NCI-H345 treated with DMSO at 0.1 percent for 48 hours (cell line): ENCODE measurements around the gene PASK.

Source experiments
- DNase-seq: peaks from one replicate; lab custom pipeline; 2025; ENCODE audit not compliant: unreplicated experiment; lab: John Stamatoyannopoulos, UW

PASK gene

DNA sequence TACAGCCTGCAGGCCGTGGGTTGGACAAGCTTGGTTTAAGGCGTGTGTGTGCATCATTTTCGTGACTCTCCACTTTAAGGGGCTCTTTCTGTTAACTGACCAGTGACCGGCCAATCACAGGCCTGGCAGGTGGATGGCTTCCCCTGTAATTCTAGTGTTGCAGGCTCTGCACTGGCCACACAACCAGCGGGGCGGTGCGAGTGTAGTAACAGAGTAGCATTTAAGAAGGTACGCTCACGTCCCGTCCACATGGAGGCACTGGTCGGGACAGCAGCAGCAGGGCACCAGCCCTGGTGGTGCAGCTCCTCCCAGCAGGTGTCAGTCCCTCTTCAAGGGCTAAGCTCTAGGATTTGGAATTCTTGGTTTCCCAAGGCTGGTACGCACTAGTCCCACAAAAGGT is 31.2 kb upstream of the PASK start:
- DNase-seq, result no peak

- DNase-seq, result no peak
Measured at GRCh38 chr2:241179899-241180298, 30.6 kb upstream of the PASK start.

- DNase-seq, result no peak
Measured at GRCh38 chr2:241178961-241179360, 29.7 kb upstream of the PASK start.

DNA sequence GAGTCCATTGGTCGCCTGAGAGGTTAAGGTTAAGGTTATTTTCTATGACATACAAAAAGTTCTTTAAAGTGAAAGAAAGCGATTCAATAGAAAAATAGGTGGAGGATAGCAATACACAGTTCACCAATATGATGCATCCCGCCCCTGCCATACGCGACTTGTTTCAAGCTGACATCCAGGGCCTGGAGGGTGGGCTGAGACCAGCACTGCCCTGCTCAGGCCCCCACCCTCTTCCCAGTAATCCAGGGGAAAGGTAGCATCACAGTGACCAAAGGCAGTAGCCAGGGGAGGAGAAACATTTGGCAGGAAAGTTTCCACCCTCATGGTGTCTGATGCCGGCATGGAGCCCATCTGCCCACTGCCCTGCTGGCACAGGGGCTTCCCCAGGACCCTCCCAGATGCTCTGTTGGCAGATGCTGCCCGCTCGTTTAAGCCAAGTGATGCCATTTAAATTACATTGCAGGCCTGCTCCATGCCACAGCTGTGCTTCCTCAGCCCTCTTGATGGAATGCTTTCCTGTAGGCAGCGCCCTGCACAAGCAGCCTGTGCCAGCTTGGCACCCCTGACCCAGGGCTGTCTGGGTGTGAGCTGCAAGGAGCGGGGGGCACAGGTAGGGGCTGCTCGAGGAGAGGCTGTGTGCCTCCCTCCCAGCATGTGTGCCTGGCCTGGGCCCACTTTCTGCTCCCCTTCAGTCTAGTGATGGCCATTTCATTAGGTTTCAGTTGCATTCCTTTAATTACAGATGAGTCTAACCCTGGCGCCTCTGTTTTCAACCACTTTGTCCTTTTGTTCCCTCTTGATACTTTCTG is 28.5 kb upstream of the PASK start:
- no peak for DNase-seq

GRCh38 chr2:241173557-241173956 is 24.3 kb upstream of the PASK start:
- no peak for DNase-seq

DNA sequence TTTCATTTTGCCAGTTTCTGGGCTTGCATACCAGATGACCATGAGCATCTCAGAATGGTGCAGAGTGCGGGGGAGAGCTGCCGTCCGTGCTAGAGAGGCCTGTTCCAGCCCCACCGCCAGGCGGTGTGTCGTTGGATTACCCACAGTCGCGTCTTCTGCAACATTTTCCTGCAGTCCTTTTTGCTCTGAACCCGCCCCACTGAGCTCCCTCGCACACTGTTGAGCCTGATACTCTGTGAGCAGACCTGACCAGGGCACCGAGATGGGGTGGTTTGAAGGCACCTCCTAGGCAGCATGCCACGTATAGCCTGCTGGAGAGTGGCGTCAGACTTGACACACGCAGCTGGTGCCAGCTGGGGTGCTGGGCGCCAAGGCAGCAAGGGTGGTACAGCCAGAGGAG is 19.1 kb upstream of the PASK start:
- no peak for DNase-seq

DNA sequence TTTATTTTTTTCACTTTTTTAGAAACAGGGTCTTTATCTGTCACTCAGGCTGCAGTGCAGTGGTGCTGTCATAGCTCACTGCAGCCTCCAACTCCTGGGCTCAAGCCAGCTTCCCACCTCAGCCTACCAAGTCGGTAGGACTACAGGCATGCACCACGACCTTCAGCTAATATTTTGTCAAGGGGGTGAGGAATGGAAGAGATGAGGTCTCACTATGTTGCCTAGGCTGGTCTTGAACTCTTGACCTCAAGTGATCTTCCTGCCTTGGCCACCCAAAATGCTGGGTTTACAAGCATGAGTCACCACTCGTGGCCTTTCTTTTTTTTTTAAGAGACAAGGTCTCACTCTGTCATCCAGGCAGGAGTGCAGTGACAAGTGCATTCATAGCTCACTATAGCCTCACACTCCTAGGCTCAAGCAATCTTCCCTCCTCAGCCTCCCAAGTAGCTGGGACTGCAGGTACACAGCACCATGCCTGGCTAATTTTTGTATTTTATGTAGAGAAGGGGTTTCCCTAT is 14.4 kb upstream of the PASK start:
- DNase-seq, result no peak

- DNase-seq, result no peak
Measured at GRCh38 chr2:241161646-241162281, 12.5 kb upstream of the PASK start.

DNA sequence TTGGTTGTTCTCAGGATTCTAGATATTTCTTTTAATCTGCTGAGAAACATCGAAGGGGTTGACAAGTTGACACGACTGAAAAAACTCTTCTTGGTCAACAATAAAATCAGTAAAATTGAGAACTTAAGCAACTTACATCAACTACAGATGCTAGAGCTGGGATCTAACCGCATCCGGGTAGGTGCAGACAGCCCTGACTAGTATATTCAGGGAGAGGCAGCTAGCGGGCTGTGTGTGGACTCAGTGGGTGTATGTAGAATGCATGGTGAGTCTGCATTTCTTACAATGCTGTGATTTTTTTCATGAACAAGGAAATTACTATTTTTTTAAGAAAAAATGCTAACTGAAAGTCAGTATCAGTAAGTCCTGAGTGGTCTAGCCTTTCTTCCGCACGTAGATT is 11.0 kb upstream of the PASK start:
- DNase-seq, result no peak

GRCh38 chr2:241159116-241159515 is 9.8 kb upstream of the PASK start:
- no peak for DNase-seq

GRCh38 chr2:241158546-241158900 is 9.3 kb upstream of the PASK start:
- no peak for DNase-seq

DNA sequence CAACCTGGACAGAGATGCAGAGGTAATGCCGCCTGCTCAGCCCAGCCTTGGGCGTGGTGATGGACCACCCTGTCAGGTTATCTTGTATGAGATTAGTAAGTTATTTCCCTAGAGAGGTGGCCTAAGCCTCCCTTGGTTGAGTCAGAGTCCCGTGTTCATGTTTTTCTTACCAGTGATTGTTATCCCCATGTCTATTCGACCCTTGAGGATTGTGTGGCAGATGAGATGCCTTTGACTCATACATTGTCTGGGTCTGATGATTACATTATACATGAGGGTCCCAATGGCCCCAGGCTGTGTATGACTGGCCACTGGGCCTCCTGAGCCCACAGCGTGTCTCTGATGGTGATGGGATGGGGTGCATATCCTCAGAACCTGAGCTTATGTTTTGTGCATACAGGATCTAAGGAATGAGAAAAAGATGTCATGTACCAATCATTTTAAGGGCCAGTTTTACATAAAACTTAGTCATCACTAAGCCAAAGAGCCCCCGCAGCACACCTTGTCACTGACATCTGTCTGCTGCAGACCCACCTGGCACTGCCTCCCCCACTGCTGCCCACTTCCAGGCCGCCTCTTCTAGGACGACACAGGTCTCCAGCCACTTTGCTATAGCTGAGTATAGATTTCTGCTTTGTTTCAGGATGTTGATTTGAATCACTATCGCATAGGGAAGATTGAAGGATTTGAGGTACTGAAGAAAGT is 8.7 kb upstream of the PASK start:
- no peak for DNase-seq

- peak; percentile 52 for DNase-seq
Measured at GRCh38 chr2:241156971-241157441, 7.7 kb upstream of the PASK start.

GRCh38 chr2:241155936-241156335 is 6.7 kb upstream of the PASK start:
- DNase-seq, result no peak

DNA sequence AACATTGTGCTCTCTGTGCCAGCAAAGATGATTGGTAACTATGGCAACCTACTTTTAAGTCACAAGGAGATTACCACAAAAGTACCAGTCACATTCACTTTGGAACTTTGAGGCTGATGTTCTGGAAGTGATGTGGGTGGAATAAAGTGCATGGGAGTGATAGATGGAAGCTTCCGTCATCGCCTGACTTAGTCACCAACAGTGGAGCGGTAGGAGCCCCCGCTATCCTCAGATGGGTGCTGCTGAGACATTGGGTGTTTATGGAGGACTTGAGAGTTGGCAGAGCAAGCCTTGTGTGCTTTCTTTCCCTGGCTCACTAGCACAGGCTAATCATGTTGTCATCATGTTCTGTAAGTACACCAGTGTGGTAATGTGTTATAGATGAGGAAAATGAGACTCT is 5.6 kb upstream of the PASK start:
- DNase-seq, result no peak

GRCh38 chr2:241153616-241154015 is 4.3 kb upstream of the PASK start:
- no peak for DNase-seq

DNA sequence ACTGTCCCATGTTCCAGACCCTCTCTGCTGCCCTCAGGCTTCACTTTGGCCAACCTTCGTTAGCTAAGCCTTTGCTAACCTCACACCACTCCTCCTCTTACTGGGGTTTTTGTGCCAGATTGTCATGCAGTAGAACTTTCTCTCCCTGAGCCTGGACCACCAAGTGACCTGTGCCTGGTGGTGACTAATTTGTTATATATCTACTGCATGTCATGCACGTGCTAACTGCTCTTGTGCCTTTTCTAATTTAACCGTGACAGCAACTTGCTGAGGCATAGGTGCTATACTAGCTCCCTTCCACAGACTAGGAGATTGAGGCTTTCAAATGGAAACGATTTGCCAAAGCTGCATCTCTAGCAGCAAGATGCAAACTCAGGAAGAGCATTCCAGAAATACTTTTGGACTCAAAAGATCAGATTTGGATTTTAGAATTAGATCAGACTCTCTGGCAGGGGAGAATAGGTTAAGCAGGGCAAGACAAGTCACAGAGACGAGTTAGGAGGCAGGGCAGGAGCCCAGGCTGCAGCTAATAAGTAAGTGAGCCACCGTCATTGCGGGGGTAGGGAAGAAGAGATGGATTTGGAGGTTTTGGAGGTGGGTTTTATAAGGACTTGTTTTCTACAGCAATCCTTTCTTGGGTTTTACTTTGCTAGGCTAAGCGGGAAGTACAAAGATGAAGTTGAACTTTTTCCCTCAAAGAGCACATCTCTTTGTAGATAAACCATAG is 2.8 kb upstream of the PASK start:
- DNase-seq, result no peak

GRCh38 chr2:241150660-241151530 is 1.6 kb upstream of the PASK start:
- DNase-seq, result no peak

GRCh38 chr2:241149925-241150659 is 820 bp upstream of the PASK start, which contains the start of gene PPP1R7:
TSS of gene PPP1R7 (plus strand) at chr2:241150467. CDS start at chr2:241150496, 29 bp downstream.
- peak; percentile 94 for DNase-seq

DNA sequence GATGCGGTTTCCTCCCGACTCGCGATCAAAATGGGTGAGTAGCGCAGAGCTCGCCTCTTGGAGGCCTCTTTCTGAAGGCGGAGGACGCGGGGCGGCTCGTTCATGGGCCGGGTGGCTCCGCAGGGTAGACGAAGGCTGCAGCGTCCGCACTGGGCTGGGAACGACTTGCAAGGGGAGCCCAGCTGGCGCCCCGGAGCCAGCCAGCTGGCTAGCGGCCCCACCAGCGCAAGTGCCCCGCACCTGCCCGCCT is 328 bp upstream of the PASK start:
- peak; percentile 47 for DNase-seq
